ENCODE data around the gene POLR2F. TPM values are rescaled to one million over a fixed set of nuclear protein-coding genes. Genes with fewer than 3 reads are reported as not detected.

POLR2F gene
- 19.0 and 23.2 TPM in 2 replicates for total RNA-seq

DNA sequence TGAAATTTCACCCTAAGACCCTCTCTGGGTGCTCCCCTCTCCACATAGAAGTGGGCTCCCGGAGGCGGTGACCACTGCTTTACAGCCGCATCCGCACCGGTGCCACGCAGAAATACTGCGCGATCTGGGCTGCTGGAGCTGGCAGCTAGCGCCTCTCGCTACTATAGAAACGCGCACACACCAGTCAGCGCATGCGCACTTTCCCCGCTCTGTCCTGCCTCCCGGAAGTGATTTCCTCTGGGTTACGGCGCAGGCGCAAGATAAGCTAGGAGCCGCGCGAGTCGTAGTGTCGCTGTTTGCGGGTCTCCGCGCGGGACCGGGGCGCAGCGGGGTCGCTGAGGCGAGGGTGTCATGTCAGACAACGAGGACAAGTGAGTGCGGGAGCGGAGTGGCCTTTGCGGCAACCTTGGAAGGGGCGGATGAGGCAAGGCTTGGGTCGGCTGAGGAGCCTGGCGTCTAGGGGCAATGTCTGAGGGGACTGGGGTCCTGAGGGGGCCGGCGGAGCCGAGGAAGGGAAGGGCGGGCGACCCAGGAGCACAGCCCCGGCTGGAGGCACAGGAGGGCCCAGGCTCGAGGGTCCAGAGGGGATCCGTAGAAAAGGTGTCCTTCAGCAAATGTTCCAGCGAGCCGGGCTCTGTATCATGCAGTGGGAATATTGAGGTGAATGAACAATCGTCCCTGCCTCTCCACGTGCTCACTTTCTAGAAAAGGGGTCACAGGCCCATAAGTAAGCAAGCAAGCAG is at the start of gene POLR2F, which contains the start of gene C22orf23:
Gene POLR2F (plus strand): TSS at position 263 of the 743 bp plus-strand sequence. CDS start 89 bp downstream, at position 352.
Gene C22orf23 (minus strand): TSS at position 165 of the 743 bp plus-strand sequence. CDS start 452 bp downstream, outside the sequence.

DNA sequence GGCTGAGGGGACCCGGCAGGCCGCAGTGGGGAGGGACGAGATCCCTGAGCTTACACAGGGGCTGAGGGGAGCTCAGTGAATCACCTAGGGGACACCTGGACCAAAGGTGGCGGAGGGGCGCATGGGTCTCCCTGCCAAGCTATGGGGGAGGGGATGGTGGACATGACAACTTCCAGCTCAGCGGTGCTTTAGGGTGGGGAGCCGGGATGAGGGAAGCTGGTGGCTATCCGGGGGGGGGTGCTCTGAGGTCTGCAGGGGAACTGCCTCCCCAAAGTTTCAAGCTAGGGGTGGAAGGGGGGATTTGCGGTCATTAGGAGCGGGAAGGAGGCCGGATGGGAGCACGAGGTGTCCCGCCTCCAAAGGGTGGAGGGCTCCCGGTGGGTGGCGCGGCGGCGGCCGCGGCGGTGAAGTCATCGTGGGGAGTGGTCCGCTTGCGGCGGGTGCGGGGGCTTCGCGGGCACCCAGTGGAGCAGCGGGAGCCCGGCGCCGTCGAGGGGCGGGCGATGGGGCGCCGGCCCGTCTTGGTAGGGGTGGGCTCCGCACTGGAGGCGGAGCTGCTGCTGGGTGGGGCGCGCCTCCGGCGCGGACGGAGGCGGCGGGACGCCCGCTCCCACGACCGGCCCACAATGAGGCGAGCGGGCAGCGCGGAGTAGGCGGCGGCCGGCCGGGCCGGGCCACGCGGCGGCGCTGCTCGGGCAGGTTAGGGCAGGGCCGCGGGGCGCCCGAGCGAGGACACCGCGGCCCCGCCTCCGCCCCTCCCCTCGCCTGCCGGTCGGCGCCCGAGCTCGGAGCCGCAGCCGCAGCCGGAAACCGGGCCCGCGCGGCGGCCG is 47.8 kb upstream of the POLR2F start, which contains the start of gene MICALL1:
Gene MICALL1 (plus strand): TSS at position 764 of the 830 bp plus-strand sequence. CDS start 126 bp downstream, outside the sequence.

DNA sequence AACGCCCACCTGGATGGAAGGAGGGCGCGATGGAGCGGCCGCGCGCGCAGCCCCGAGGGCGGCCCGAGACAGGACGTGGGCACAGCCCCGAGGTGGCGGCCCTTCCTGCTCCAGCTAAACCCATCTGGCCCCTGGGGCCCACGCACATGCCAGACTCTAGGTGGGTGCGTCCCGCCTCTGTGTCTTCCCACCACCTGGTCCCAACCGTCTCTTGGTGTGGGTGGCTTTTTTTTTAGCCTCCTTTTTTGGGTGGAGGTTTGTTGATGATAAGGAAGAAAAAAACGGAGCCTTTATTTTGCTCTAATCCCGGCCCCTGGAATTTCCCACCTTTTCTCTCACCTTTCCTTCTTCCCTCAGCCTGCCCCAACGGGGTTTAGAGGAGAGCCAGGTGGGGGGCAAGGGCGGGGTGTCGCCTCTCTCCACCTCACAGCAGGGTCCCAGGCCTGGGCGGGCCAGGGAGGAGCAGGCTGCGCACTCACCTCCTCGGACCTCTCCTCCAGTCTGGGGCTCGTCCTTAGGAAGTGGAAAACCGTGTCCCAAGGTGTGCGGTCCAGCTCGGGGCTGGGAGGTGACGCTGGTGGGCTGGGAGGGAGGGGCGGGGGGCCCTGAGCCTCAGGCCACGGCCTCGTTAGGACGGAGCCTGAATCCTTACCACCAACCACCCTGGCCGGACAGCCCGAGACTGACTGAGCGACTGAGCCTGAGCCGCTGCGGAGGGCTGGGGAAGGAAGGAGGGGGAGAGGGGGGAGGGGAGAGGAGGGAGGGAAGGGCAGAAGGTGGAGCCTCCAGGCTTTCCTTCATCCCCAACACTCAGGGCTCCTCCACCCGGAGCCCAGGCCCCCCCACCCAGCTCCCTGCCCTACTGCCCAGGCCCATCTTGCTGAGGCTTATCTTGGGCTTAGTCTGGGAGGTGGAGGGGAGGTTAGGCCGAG is 30.6 kb downstream of the POLR2F start, which contains the start of gene SOX10:
Gene SOX10 (minus strand): TSS at position 696 of the 932 bp plus-strand sequence. CDS start 771 bp downstream, outside the sequence.

Other genes with a start within 250 kb of the POLR2F start
- 21.3 and 27.8 TPM in 2 replicates for gene GCAT, start 145.8 kb upstream of the POLR2F start, total RNA-seq
- gene GALR3, start 130.3 kb upstream of the POLR2F start, total RNA-seq = not detected in 2 replicates
- 23.9 and 53.0 TPM in 2 replicates for gene ANKRD54, start 109.4 kb upstream of the POLR2F start, total RNA-seq
- 293 and 364 TPM in 2 replicates for gene EIF3L, start 104.3 kb upstream of the POLR2F start, total RNA-seq
- 58.3 and 60.8 TPM in 2 replicates for gene MICALL1, start 47.4 kb upstream of the POLR2F start, total RNA-seq
- 0.43 and 0.66 TPM in 2 replicates for gene C22orf23, start 98 bp upstream of the POLR2F start, total RNA-seq
- gene SOX10, start 30.9 kb downstream of the POLR2F start, total RNA-seq = not detected in 2 replicates
- gene PICK1, start 103.7 kb downstream of the POLR2F start, total RNA-seq = 12.3 and 15.8 TPM in 2 replicates
- 0.14 TPM in 1 of 2 replicates, not detected in the other for gene SLC16A8, start 130.5 kb downstream of the POLR2F start, total RNA-seq
- 2.2 and 3.4 TPM in 2 replicates for gene BAIAP2L2, start 157.0 kb downstream of the POLR2F start, total RNA-seq
- 8.5 and 11.6 TPM in 2 replicates for gene PLA2G6, start 228.1 kb downstream of the POLR2F start, total RNA-seq
- gene MAFF, start 248.3 kb downstream of the POLR2F start, total RNA-seq = 64.6 and 70.9 TPM in 2 replicates

All from placental pericyte (primary cell).